ENCODE results near the gene LY6G6C. TPM values are rescaled to one million over a fixed set of nuclear protein-coding genes. Genes with fewer than 3 reads are reported as not detected.

Gene LY6G6C
- total and polyA plus RNA-seq, 2 of the 13 experiments (the other 11 are each of a cell fraction or from before 2014, with no cell fraction given), result 0.15 TPM; not detected in 1

GRCh38 chr6:31739639-31740396, 18.3 kb upstream of the LY6G6C start, which contains the start of gene MSH5 (continued):
- TF ChIP-seq MIER3 (CRISPR knock-in tag; IDR thresholded peaks at IDR 0.05; ENCODE audit: borderline replicate concordance) (no peak; the same call in 1 of the 2 replicates), ZKSCAN8 (CRISPR knock-in tag; IDR thresholded peaks at IDR 0.05; ENCODE audit: borderline replicate concordance) (no peak), ZNF747 (CRISPR knock-in tag; IDR thresholded peaks at IDR 0.05; ENCODE audit: borderline replicate concordance) (peak; percentile 94), SNAPC2 (CRISPR knock-in tag; IDR thresholded peaks at IDR 0.05) (peak; percentile 98), ZNF3 (CRISPR knock-in tag; IDR thresholded peaks at IDR 0.05) (no peak), ZNF547 (CRISPR knock-in tag; IDR thresholded peaks at IDR 0.05) (peak; percentile 99), HOXA7 (CRISPR knock-in tag; IDR thresholded peaks at IDR 0.05) (peak; percentile 96; the same call in 1 of the 2 replicates), ZNF263 (CRISPR knock-in tag; IDR thresholded peaks at IDR 0.05) (peak; percentile 77; the same call in 1 of the 2 replicates), ZNF205 (CRISPR knock-in tag; IDR thresholded peaks at IDR 0.05) (peak; percentile 79), ZFP82 (CRISPR knock-in tag; IDR thresholded peaks at IDR 0.05; ENCODE audit: borderline replicate concordance) (peak; percentile 99), MED8 (CRISPR knock-in tag; IDR thresholded peaks at IDR 0.05; ENCODE audit: insufficient replicate concordance) (peak; percentile 92), ZSCAN22 (CRISPR knock-in tag; IDR thresholded peaks at IDR 0.05) (peak; percentile 82; the same call in 1 of the 2 replicates), ZNF7 (CRISPR knock-in tag; IDR thresholded peaks at IDR 0.05) (no peak), ZNF224 (CRISPR knock-in tag; IDR thresholded peaks at IDR 0.05) (peak; percentile 97; the same call in 1 of the 2 replicates), SOX13 (IDR thresholded peaks at IDR 0.05) (no peak), SOX13 (CRISPR knock-in tag; conservative IDR thresholded peaks at IDR 0.05 in 1 of 2, IDR thresholded peaks at IDR 0.05 in 1 of 2) (peak in 1 of 2 experiments; percentile 3; a peak in 1 of 4 replicates), ZNF350 (CRISPR knock-in tag; IDR thresholded peaks at IDR 0.05; ENCODE audit: borderline replicate concordance, low read depth) (no peak; the same call in 1 of the 2 replicates), MBNL3 (CRISPR knock-in tag; conservative IDR thresholded peaks at IDR 0.05) (no peak), ZSCAN20 (CRISPR knock-in tag; IDR thresholded peaks at IDR 0.05; ENCODE audit: borderline replicate concordance) (no peak; the same call in 1 of the 2 replicates), ZNF136 (CRISPR knock-in tag; IDR thresholded peaks at IDR 0.05; ENCODE audit: low read depth) (peak; percentile 95; the same call in 1 of the 2 replicates), NFE2 (CRISPR knock-in tag; IDR thresholded peaks at IDR 0.05) (no peak), ZFY (CRISPR knock-in tag; IDR thresholded peaks at IDR 0.05) (peak; percentile 73), HNF4G (IDR thresholded peaks at IDR 0.05; ENCODE audit: borderline replicate concordance, low read depth, low read length) (peak; percentile 96), HNF4G (CRISPR knock-in tag; IDR thresholded peaks at IDR 0.05; ENCODE audit: borderline replicate concordance, low read depth) (no peak; the same call in 1 of the 2 replicates), ZUFSP (CRISPR knock-in tag; IDR thresholded peaks at IDR 0.05; ENCODE audit: borderline replicate concordance) (no peak), TEAD2 (CRISPR knock-in tag; IDR thresholded peaks at IDR 0.05) (peak; percentile 90; the same call in 1 of the 2 replicates)
- TF ChIP-seq, protein P1, sequence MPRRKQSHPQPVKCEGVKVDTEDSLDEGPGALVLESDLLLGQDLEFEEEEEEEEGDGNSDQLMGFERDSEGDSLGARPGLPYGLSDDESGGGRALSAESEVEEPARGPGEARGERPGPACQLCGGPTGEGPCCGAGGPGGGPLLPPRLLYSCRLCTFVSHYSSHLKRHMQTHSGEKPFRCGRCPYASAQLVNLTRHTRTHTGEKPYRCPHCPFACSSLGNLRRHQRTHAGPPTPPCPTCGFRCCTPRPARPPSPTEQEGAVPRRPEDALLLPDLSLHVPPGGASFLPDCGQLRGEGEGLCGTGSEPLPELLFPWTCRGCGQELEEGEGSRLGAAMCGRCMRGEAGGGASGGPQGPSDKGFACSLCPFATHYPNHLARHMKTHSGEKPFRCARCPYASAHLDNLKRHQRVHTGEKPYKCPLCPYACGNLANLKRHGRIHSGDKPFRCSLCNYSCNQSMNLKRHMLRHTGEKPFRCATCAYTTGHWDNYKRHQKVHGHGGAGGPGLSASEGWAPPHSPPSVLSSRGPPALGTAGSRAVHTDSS (CRISPR knock-in tag; conservative IDR thresholded peaks at IDR 0.05), result no peak

All from HepG2 (cell line).